Islet of Langerhans (tissue), 1 donor: ENCODE results near the gene SKIDA1.

ENCODE experiments used
- FAIRE-seq: peaks from one replicate; lab custom pipeline; 2011; peaks lifted over from hg19 to GRCh38; lab: Jason Lieb, UNC

SKIDA1 gene

GRCh38 chr10:21516242-21517131 is 9.0 kb downstream of the SKIDA1 start:
- no peak for FAIRE-seq

GRCh38 chr10:21515361-21516241 is 9.9 kb downstream of the SKIDA1 start:
- FAIRE-seq, result no peak

GRCh38 chr10:21514818-21515351 is 10.6 kb downstream of the SKIDA1 start:
- no peak for FAIRE-seq

- FAIRE-seq, result no peak
These were observed 11.2 kb downstream of the SKIDA1 start for GRCh38 chr10:21514129-21514817.

GRCh38 chr10:21513405-21513788 is 12.1 kb downstream of the SKIDA1 start:
- FAIRE-seq, result no peak

- no peak for FAIRE-seq
These were observed 12.7 kb downstream of the SKIDA1 start for GRCh38 chr10:21512573-21513404.

GRCh38 chr10:21511946-21512572 is 13.4 kb downstream of the SKIDA1 start:
- no peak for FAIRE-seq

GRCh38 chr10:21511095-21511570 is 14.3 kb downstream of the SKIDA1 start:
- FAIRE-seq, result no peak

- no peak for FAIRE-seq
These were observed 15.0 kb downstream of the SKIDA1 start for GRCh38 chr10:21510241-21511094.

GRCh38 chr10:21509341-21510240 is 15.9 kb downstream of the SKIDA1 start:
- no peak for FAIRE-seq

GRCh38 chr10:21508706-21509331 is 16.7 kb downstream of the SKIDA1 start:
- no peak for FAIRE-seq

- no peak for FAIRE-seq
These were observed 18.3 kb downstream of the SKIDA1 start for GRCh38 chr10:21507150-21507549.

GRCh38 chr10:21506351-21506750 is 19.1 kb downstream of the SKIDA1 start:
- no peak for FAIRE-seq

GRCh38 chr10:21505711-21506278 is 19.7 kb downstream of the SKIDA1 start:
- no peak for FAIRE-seq

- no peak for FAIRE-seq
These were observed 21.9 kb downstream of the SKIDA1 start for GRCh38 chr10:21503542-21503941.

GRCh38 chr10:21502348-21502740 is 23.1 kb downstream of the SKIDA1 start:
- no peak for FAIRE-seq

GRCh38 chr10:21501731-21502347 is 23.6 kb downstream of the SKIDA1 start:
- FAIRE-seq, result no peak
